HepG2 (cell line): ENCODE data around the gene NFIL3. TPM values are rescaled to one million over a fixed set of nuclear protein-coding genes. Genes with fewer than 3 reads are reported as not detected.

Experiments used
- ATAC-seq: fragments of 200-7000 bp; cut with Tn5 transposase; 3 replicates; pipeline ENCODE4 v1.9.1; 2020; ENCODE audit warnings: mild to moderate bottlenecking, moderate library complexity
- BruUV-seq: library from RNA; stranded (reverse); fragments of 400-500 nt; replicated peaks from 2 replicates; lab custom pipeline; 2021; lab: Mats Ljungman, UMichigan
- CTCF ChIA-PET: fragments of 300-600 bp; formaldehyde crosslinking; extraction: SDS; loops from one replicate; lab custom pipeline; 2021; ENCODE audit warnings: low total read pairs, inconsistent platforms, low intra/inter-chr PET ratio; lab: Yijun Ruan, JAX
- POLR2A ChIA-PET: fragments of 350-600 bp; sonication (Branson Sonifier 250); formaldehyde crosslinking; loops from one replicate; lab custom pipeline; 2020; ENCODE audit warnings: antibody characterized with exemption, inconsistent platforms; lab: Yijun Ruan, JAX
- DNase-seq: peaks from one replicate; pipeline ENCODE4 v3.0.0-alpha.2; 2015; ENCODE audit warnings: low spot score
- FAIRE-seq: peaks from 3 replicates; lab custom pipeline; 2011; peaks lifted over from hg19 to GRCh38; lab: Jason Lieb, UNC
- H2AFZ ChIP-seq: one replicate; pipeline ENCODE4 v1.6.1; 2011; ENCODE audit warnings: low read length, inconsistent platforms
- H3K27ac ChIP-seq: fragments of 300-600 bp; 3 replicates; pipeline ENCODE4 v1.8.0; 2011; ENCODE audit warnings: mixed run types, mild to moderate bottlenecking, mixed read lengths, low read length, inconsistent platforms; ENCODE audit not compliant: insufficient read depth; ENCODE audit errors: extremely low read length
- H3K27me3 ChIP-seq, 2 experiments: fragments of 200-600 bp in 1 of 2; 2 replicates in 1 of 2; 3 replicates in 1 of 2; pipeline versions ENCODE4 v1.6.0 to v1.8.0; 2011; ENCODE audit warnings: low read length in 2 of 2, mild to moderate bottlenecking in 2 of 2, moderate library complexity in 2 of 2, inconsistent platforms in 1 of 2; ENCODE audit not compliant: insufficient read depth in 2 of 2, control insufficient read depth in 1 of 2
- H3K36me3 ChIP-seq, 2 experiments: fragments of 200-600 bp in 1 of 2; replicated peaks in 1 of 2; 2 replicates in 1 of 2; 3 replicates in 1 of 2; pipeline versions ENCODE4 v1.5.1 to v1.8.0; 2011; ENCODE audit warnings: low read length in 2 of 2, inconsistent platforms in 1 of 2; ENCODE audit not compliant: insufficient read depth in 2 of 2, control insufficient read depth in 1 of 2
- H3K4me1 ChIP-seq: 2 replicates; pipeline ENCODE4 v1.5.1; 2012; ENCODE audit warnings: low read length, inconsistent platforms; ENCODE audit not compliant: insufficient read depth
- H3K4me2 ChIP-seq: 2 replicates; pipeline ENCODE4 v1.6.0; 2011; ENCODE audit warnings: low read depth, low read length, inconsistent platforms
- H3K4me3 ChIP-seq, 3 experiments: fragments of 200-600 bp in 1 of 3; sonication (generic), shearing (Covaris generic) in 1 of 3; replicated peaks in 1 of 3; 2 replicates each; pipeline ENCODE4 v1.5.1; 2011 to 2016; ENCODE audit warnings: low read length in 3 of 3, inconsistent platforms in 2 of 3, low read depth in 2 of 3, mild to moderate bottlenecking in 2 of 3, control low read depth in 1 of 3, mixed read lengths in 1 of 3; ENCODE audit not compliant: insufficient read depth in 1 of 3
- H3K79me2 ChIP-seq: one replicate; pipeline ENCODE4 v1.6.1; 2011; ENCODE audit warnings: low read length, inconsistent platforms; ENCODE audit not compliant: insufficient read depth
- H3K9ac ChIP-seq: 2 replicates; pipeline ENCODE4 v1.6.0; 2011; ENCODE audit warnings: mild to moderate bottlenecking, low read depth, low read length, inconsistent platforms; ENCODE audit not compliant: insufficient read depth
- H3K9me3 ChIP-seq: 2 replicates; pipeline ENCODE4 v1.5.1; 2012; ENCODE audit warnings: mild to moderate bottlenecking, low read length
- H4K20me1 ChIP-seq: 2 replicates; pipeline ENCODE4 v1.6.0; 2011; ENCODE audit warnings: inconsistent platforms, mild to moderate bottlenecking, low read length, moderate library complexity; ENCODE audit not compliant: insufficient read depth
- BCL6 ChIP-seq: IDR thresholded peaks from 2 replicates; pipeline ENCODE4 v1.6.1; 2016; ENCODE audit warnings: missing genetic modification reagents, missing compliant biosample characterization
- FLYWCH1 ChIP-seq: sonication (generic); formaldehyde crosslinking; IDR thresholded peaks from 2 replicates; pipeline ENCODE4 v1.8.1; 2023; ENCODE audit warnings: mild to moderate bottlenecking, missing genetic modification reagents
- IKZF1 ChIP-seq: fragments of 450-650 bp; IDR thresholded peaks from 2 replicates; pipeline ENCODE4 v1.7.1; 2016
- NFKBIZ ChIP-seq: IDR thresholded peaks from 2 replicates; pipeline ENCODE4 v1.6.1; 2018; ENCODE audit warnings: missing genetic modification reagents, missing compliant biosample characterization
- PLRG1 ChIP-seq: fragments of 450-650 bp; conservative IDR thresholded peaks from 2 replicates; pipeline ENCODE4 v1.6.1; 2016
- RFX1 ChIP-seq: fragments of 450-650 bp; IDR thresholded peaks from 2 replicates; pipeline ENCODE4 v1.6.1; 2017
- SNAPC2 ChIP-seq: sonication (generic); formaldehyde crosslinking; IDR thresholded peaks from 2 replicates; pipeline ENCODE4 v1.8.1; 2022; ENCODE audit warnings: mild to moderate bottlenecking, missing genetic modification reagents
- TARDBP ChIP-seq: sonication (generic); formaldehyde crosslinking; IDR thresholded peaks from 2 replicates; pipeline ENCODE4 v1.8.0; 2022; ENCODE audit warnings: mild to moderate bottlenecking, missing genetic modification reagents
- TBX3 ChIP-seq: fragments of 450-650 bp; IDR thresholded peaks from 2 replicates; pipeline ENCODE4 v1.6.1; 2017; ENCODE audit warnings: antibody characterized with exemption, mild to moderate bottlenecking, inconsistent platforms, borderline replicate concordance
- ZNF30 ChIP-seq: sonication (generic); formaldehyde crosslinking; IDR thresholded peaks from 2 replicates; pipeline ENCODE4 v1.5.0; 2020; ENCODE audit warnings: mild to moderate bottlenecking, missing genetic modification reagents
- ZNF431 ChIP-seq: sonication (generic); formaldehyde crosslinking; IDR thresholded peaks from 2 replicates; pipeline ENCODE4 v1.9.0; 2022; ENCODE audit warnings: missing genetic modification reagents, low read depth, mild to moderate bottlenecking, borderline replicate concordance
- ZNF616 ChIP-seq: sonication (generic); formaldehyde crosslinking; IDR thresholded peaks from 2 replicates; pipeline ENCODE4 v1.5.0; 2020; ENCODE audit warnings: low read depth, mild to moderate bottlenecking, missing genetic modification reagents
- ZSCAN22 ChIP-seq: sonication (generic); formaldehyde crosslinking; IDR thresholded peaks from 2 replicates; pipeline ENCODE4 v1.4.0; 2020; ENCODE audit warnings: mild to moderate bottlenecking, missing genetic modification reagents
- WGBS: methylation state at CpG from one replicate; pipeline ENCODE4 v1.1.6; 2017; ENCODE audit warnings: low lambda C conversion rate; 5-methylcytosine and 5-hydroxymethylcytosine counted together
- in situ Hi-C: cut with HindIII; loops from 2 replicates; pipeline ENCODE4 v1.10.0; 2017; ENCODE audit warnings: low pct_unique_long_range_greater_than_20kb; ENCODE audit not compliant: extremely low pct_ligation_motif_present
- intact Hi-C: fragments of 100-400 bp; cut with micrococcal nuclease; formaldehyde crosslinking; loops from one replicate; pipeline ENCODE4 v1.10.0; 2022; ENCODE audit not compliant: unreplicated experiment
- polyA plus RNA-seq, 8 experiments: library from polyadenylated mRNA; depleted of rRNA in 3 of 8; stranded (reverse) in 7 of 8; unstranded in 1 of 8; fragments of >200 nt; fragmentation: Illumina TruSeq in 4 of 8; extraction: Trizol in 4 of 8; gene quantifications; 2 replicates each; pipeline versions ENCODE4 v1.2.1 to v1.2.3, GENCODE V29; 2011 to 2016; ENCODE audit warnings: low read depth in 4 of 8, missing spikeins in 1 of 8, mixed read lengths in 1 of 8; ENCODE audit not compliant: insufficient read depth in 1 of 8
- total RNA-seq, 5 experiments: library from RNA; depleted of rRNA; stranded (reverse); fragments of >200 nt; fragmentation: Illumina TruSeq; extraction: Trizol; gene quantifications; 2 replicates each; pipeline ENCODE4 v1.2.3, GENCODE V29; 2016; ENCODE audit warnings: low read depth in 1 of 5
- TF ChIP-seq, protein P1 (sequence below): sonication (generic); formaldehyde crosslinking; IDR thresholded peaks from 2 replicates; pipeline ENCODE4 v1.5.0; 2020; ENCODE audit warnings: mild to moderate bottlenecking, missing genetic modification reagents
- TF ChIP-seq, protein P2 (sequence below): sonication (generic); formaldehyde crosslinking; IDR thresholded peaks from 2 replicates; pipeline ENCODE4 v1.4.0; 2020; ENCODE audit warnings: missing genetic modification reagents, borderline replicate concordance
- TF ChIP-seq, protein P3 (sequence below): IDR thresholded peaks from 2 replicates; pipeline ENCODE4 v1.6.1; 2016

NFIL3 gene
- total and polyA plus RNA-seq, 2 of the 13 experiments (the other 11 are each of a cell fraction or from before 2014, with no cell fraction given) = 46.6 to 54.2 TPM

DNA sequence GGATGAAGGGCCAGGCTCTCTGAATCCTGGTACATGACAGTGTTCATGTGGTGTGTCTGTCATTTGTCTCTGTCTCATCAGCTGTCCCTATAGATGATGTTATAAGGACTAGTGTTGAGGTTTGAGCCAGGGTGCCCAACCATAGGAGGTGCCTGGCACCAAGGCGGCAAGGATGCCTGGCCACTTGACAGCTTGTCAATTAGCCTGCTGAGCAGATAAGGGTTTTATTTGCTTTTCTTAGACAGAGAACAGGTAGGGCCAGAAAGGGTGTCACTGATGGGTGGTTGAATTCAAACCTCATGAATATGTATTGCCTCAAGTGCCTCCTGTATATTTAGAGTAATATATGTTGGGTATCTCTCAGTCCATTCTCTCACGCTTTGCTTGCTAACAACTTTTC, 31.8 kb downstream of the NFIL3 start:
- DNase-seq (no peak), ATAC-seq (no peak), FAIRE-seq (no peak)
- ChIA-PET CTCF (no interaction called here), POLR2A (no interaction called here)
- Histone ChIP-seq H3K27ac (no peak overlapping the region), H3K79me2 (no peaks in the 10 kb centered on the region), H4K20me1 (no peaks in the 10 kb centered on the region), H3K4me2 (no peak overlapping the region), H2AFZ (no peak overlapping the region), H3K9ac (no peak overlapping the region), H3K4me3 (no peak overlapping the region), H3K9me3 (no peaks in the 10 kb centered on the region), H3K36me3 (no peaks in the 10 kb centered on the region), H3K4me1 (peaks cover 29% of the 10 kb centered on the region), H3K27me3 (no peaks in the 10 kb centered on the region)
- 100% methylated on average over 2 of the region's 2 CpGs for WGBS
- intact Hi-C loops (no loop called here), in situ Hi-C loops (no loop called here)
- BruUV-seq = no TSS peak
- TF ChIP-seq, protein P1, sequence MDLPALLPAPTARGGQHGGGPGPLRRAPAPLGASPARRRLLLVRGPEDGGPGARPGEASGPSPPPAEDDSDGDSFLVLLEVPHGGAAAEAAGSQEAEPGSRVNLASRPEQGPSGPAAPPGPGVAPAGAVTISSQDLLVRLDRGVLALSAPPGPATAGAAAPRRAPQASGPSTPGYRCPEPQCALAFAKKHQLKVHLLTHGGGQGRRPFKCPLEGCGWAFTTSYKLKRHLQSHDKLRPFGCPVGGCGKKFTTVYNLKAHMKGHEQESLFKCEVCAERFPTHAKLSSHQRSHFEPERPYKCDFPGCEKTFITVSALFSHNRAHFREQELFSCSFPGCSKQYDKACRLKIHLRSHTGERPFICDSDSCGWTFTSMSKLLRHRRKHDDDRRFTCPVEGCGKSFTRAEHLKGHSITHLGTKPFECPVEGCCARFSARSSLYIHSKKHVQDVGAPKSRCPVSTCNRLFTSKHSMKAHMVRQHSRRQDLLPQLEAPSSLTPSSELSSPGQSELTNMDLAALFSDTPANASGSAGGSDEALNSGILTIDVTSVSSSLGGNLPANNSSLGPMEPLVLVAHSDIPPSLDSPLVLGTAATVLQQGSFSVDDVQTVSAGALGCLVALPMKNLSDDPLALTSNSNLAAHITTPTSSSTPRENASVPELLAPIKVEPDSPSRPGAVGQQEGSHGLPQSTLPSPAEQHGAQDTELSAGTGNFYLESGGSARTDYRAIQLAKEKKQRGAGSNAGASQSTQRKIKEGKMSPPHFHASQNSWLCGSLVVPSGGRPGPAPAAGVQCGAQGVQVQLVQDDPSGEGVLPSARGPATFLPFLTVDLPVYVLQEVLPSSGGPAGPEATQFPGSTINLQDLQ (CRISPR knock-in tag) = no peak
- peak; percentile 72 for TF ChIP-seq BCL6 (CRISPR knock-in tag)

DNA sequence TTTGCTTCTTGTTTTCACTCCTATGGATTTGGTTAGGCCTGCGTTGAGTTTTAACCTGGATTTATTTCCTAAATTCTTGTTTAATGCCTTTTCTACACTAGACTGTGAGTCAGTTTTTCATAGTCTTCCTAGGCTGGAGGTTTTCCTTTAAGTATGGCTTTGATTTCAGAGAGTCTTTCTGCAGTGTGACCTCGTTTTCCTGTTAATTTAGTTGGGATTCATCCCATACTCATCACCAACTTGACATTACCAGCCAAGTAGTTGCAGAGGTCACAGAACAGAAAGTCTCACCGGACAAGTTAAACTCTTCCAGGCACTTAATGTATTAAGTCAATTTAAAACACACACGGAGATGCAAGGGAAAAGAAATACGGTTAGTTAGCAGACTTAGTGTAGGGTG, 32.2 kb downstream of the NFIL3 start:
- H3K9me3 ChIP-seq = no peaks in the 10 kb centered on the region
- POLR2A ChIA-PET = no interaction called here
- FAIRE-seq (no peak), ATAC-seq (no peak), DNase-seq (no peak)
- no peak overlapping the region for H2AFZ ChIP-seq
- CTCF ChIA-PET = no interaction called here
- H3K27ac ChIP-seq = no peak overlapping the region
- H4K20me1 ChIP-seq = no peaks in the 10 kb centered on the region
- H3K36me3 ChIP-seq = no peaks in the 10 kb centered on the region
- WGBS = 70% methylated on average over 5 of the region's 5 CpGs
- in situ Hi-C loops = no loop called here
- no peak overlapping the region for H3K4me2 ChIP-seq
- no peak overlapping the region for H3K9ac ChIP-seq
- BruUV-seq = no TSS peak
- H3K27me3 ChIP-seq = no peaks in the 10 kb centered on the region
- intact Hi-C loops = no loop called here
- no peaks in the 10 kb centered on the region for H3K79me2 ChIP-seq
- peaks cover 32% of the 10 kb centered on the region for H3K4me1 ChIP-seq
- no peak overlapping the region for H3K4me3 ChIP-seq
- no peak for TF ChIP-seq IKZF1
- TF ChIP-seq ZNF616 (CRISPR knock-in tag) = no peak
- TF ChIP-seq, protein P2, sequence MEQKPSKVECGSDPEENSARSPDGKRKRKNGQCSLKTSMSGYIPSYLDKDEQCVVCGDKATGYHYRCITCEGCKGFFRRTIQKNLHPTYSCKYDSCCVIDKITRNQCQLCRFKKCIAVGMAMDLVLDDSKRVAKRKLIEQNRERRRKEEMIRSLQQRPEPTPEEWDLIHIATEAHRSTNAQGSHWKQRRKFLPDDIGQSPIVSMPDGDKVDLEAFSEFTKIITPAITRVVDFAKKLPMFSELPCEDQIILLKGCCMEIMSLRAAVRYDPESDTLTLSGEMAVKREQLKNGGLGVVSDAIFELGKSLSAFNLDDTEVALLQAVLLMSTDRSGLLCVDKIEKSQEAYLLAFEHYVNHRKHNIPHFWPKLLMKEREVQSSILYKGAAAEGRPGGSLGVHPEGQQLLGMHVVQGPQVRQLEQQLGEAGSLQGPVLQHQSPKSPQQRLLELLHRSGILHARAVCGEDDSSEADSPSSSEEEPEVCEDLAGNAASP (CRISPR knock-in tag) = no peak
- TF ChIP-seq NFKBIZ (CRISPR knock-in tag) = no peak
- TF ChIP-seq, protein P3, sequence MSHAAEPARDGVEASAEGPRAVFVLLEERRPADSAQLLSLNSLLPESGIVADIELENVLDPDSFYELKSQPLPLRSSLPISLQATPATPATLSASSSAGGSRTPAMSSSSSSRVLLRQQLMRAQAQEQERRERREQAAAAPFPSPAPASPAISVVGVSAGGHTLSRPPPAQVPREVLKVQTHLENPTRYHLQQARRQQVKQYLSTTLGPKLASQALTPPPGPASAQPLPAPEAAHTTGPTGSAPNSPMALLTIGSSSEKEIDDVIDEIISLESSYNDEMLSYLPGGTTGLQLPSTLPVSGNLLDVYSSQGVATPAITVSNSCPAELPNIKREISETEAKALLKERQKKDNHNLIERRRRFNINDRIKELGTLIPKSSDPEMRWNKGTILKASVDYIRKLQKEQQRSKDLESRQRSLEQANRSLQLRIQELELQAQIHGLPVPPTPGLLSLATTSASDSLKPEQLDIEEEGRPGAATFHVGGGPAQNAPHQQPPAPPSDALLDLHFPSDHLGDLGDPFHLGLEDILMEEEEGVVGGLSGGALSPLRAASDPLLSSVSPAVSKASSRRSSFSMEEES (CRISPR knock-in tag) = no peak
- TF ChIP-seq ZSCAN22 (CRISPR knock-in tag) = no peak
- no peak for TF ChIP-seq PLRG1
- TF ChIP-seq ZNF30 (CRISPR knock-in tag) = no peak
- no peak for TF ChIP-seq RFX1
- no peak for TF ChIP-seq TARDBP
- TF ChIP-seq FLYWCH1 (CRISPR knock-in tag) = no peak
- TF ChIP-seq TBX3 = no peak
- no peak for TF ChIP-seq ZNF431 (CRISPR knock-in tag)
- TF ChIP-seq SNAPC2 (CRISPR knock-in tag) = no peak
